ENCODE data around the gene ALDOA.
A peak's percentile ranks its signal among the peaks of the same experiment; 100 is the strongest.

The ALDOA gene

DNA sequence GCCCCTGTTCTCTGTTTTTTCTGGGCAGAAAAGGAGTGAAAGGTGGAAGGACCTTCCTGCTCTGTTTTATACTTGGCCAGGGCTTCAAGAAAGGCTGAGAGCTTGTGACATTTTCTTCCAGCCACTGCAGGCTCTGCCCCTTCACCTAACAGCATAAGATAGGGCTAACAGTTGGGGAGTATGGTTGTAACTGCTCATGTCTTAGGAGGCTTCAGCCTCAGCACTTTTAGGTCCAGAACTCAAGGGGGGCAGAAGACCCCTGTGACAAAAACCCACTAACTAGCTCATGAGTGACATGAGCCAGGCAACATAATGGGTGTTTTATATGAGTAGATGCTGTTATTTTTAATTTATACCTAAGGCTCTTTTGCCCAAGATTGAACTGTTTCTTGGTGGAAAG lies 4.9 kb downstream of the ALDOA start:
- no peak for DNase-seq

GRCh38 chr16:30075503-30076275 lies 10.1 kb downstream of the ALDOA start, which contains the start of gene PPP4C:
Gene PPP4C, plus strand, starts transcription at chr16:30075994. Its CDS starts 384 bp downstream, at chr16:30076378.
- DNase-seq, result peak; percentile 91

DNA sequence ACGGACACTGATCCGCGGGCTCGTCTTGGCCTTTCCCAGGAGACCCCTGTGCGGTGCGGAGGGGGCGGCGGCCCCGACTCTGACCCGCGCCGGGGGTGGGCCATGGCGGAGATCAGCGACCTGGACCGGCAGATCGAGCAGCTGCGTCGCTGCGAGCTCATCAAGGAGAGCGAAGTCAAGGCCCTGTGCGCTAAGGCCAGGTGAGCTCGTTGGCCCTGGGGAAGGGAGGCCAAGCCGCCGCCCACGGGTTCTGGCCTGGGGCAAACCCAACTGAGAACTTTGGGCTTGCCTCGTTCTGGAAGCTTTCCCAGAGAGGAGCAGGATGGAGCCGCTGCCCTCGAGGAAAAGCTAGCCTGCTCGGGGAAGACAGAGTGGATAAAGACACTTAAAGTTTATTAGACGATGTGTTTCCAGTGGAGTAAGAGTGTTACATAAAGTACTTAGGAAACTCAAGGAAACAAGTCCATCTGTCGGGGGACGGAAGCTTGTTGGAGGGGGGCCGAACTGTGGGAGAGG lies 10.8 kb downstream of the ALDOA start:
- DNase-seq, result peak; percentile 40

GRCh38 chr16:30077656-30078055 lies 12.1 kb downstream of the ALDOA start:
- DNase-seq, result no peak

- no peak for DNase-seq
These were observed 13.2 kb downstream of the ALDOA start for GRCh38 chr16:30078744-30079143.

DNA sequence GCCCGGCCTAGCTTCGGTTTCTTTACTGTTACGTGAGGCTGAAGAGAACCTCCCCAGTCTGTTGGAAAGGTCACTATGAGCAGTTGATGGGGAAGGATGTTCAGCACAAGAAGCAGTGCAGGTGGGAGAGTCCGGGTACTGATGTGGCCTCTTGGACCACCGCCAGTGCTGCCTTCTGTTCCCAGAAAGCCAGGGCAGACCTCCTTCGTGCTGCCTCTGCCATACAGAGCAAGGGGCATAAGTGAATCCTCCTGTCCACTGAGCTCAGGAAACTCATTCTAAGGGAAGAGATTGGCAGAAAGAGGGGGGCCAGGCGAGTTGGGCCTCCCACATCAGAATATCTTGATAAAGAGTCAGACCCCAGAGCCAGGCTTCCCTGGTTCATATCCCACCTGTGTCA lies 13.9 kb downstream of the ALDOA start:
- DNase-seq, result no peak

GRCh38 chr16:30082545-30083090 lies 17.1 kb downstream of the ALDOA start:
- no peak for DNase-seq

DNA sequence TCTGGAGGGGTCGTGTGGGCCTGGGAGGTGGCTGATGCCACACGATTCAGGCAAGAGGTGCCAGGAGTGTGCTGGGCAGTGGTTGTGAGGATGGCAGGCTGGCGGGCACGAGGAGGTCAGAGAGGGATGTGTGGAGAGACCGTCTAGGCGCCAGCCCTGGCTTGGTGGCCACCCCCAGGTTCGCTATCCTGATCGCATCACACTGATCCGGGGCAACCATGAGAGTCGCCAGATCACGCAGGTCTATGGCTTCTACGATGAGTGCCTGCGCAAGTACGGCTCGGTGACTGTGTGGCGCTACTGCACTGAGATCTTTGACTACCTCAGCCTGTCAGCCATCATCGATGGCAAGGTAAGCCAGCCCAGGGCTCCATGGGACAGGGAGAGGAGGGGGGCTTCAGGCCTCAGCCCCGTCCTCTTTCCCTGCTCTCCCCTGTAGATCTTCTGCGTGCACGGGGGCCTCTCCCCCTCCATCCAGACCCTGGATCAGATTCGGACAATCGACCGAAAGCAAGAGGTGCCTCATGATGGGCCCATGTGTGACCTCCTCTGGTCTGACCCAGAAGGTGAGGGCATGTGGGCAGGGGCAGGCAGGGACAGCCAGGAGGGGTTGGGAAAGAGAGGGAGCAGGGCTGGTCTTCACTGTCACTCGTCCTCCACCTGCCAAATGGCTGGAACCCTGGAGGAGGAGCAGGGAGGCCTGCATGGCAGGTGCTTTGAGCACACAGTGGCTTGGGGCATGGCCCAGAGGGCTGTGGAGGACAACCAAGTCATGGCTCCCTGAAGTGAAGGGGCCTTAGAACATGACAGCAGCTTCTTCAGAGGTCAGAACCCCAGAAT lies 17.9 kb downstream of the ALDOA start:
- no peak for DNase-seq

DNA sequence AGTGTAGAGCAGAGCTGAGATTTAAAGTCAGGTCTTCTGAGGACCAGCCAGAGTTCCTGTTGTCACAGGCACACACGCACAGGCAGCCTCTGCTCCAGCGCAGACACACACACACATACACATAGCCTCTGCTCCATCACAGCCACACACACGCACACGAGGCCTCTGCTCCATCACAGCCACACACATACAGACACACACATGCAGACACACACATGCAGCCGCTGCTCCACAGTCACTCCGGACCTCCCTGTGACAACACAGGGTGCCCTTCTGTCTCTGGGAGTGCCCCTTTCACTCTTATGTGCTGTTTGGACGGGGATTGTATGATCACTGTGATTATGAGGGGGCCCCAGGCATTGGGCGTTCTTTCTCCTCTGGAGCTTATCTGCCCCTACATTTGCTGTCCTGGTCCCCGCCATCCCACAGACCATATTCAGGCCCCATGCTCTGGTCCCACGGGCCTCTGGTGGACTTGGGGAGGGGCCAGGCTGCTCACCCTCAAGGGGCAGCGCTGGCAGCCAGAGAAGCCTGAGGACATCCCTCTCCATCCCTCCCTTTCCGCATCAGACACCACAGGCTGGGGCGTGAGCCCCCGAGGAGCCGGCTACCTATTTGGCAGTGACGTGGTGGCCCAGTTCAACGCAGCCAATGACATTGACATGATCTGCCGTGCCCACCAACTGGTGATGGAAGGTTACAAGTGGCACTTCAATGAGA lies 18.7 kb downstream of the ALDOA start:
- no peak for DNase-seq

- no peak for DNase-seq
These were observed 19.2 kb downstream of the ALDOA start for GRCh38 chr16:30084816-30085159.

- no peak for DNase-seq
These were observed 19.7 kb downstream of the ALDOA start for GRCh38 chr16:30085247-30085646.

- DNase-seq, result no peak
These were observed 20.3 kb downstream of the ALDOA start for GRCh38 chr16:30085820-30086219.

GRCh38 chr16:30086291-30087140 lies 21.0 kb downstream of the ALDOA start:
- DNase-seq, result no peak

GRCh38 chr16:30087181-30087898 lies 21.8 kb downstream of the ALDOA start:
- DNase-seq, result no peak

GRCh38 chr16:30088237-30088831 lies 22.8 kb downstream of the ALDOA start:
- no peak for DNase-seq

DNA sequence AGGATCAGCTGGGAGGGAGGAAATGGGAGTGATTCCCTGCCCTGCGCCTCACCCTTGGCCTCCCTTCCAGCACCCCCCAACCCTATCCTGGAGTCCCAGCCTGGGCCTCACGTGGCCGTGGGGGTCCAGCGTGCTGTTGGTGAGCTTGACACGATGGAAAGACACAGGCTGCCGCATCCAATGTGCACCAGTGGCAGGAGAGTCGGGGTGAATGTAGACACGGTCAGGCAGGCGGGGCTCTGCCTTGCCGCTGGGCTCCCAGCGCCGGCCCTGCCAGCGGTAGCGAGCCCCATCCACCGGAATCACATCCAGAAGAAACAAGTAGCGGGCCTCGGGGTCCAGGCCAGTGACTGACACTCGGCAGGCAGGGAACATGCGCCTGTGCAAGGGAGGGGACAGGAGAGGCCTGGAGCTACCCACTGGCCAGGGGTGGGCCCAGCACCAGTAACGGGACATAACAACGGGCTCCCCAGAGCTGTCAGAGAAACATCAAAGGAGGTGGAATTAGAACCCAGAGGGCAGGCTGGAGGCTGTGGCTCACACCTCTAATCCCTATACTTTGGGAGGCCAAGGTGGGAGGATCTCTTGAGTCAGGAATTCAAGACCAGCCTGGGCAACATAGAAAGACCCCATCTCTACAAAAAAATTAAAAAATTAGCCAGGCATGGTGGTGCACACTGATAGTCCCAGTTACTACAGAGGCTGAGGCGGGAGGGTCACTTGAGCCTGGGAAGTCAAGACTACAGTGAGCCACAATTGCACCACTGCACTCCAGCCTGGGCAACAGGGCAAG lies 23.5 kb downstream of the ALDOA start:
- no peak for DNase-seq

DNA sequence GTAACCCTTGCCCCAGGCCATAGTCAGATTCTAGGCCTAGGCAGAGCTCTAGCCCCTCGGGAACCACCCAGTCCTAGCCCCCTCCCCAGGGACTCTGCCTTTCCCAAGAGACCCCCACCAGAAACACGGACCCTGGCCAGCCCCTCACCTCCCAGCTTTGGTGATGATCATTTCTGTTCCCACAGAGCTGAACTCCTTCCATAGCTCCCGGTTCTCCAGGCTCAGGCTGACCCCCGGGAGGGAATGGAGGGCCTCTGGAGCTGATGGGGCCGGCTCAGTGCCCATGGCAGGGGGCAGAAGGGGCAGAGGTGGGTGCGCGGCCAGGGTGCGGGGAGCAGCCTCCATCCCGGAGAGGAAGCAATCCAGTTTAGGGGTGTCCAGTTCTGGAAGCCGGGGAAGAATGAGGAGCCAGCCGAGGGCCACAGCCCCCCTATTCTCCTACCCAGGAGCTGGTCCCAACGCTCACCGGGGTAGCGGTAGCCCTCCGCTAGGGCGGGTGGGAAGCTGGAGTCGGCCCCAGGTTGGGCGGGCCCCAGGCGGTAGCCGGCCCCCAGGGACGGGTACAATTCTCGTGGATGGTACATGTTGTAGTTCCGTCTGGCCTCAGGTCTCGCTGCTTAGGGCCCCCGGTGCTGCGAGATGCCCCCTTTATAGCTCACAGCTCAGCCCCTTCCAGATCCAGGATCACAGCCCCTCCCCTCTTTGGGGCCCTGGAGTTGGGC lies 25.2 kb downstream of the ALDOA start:
- no peak for DNase-seq

DNA sequence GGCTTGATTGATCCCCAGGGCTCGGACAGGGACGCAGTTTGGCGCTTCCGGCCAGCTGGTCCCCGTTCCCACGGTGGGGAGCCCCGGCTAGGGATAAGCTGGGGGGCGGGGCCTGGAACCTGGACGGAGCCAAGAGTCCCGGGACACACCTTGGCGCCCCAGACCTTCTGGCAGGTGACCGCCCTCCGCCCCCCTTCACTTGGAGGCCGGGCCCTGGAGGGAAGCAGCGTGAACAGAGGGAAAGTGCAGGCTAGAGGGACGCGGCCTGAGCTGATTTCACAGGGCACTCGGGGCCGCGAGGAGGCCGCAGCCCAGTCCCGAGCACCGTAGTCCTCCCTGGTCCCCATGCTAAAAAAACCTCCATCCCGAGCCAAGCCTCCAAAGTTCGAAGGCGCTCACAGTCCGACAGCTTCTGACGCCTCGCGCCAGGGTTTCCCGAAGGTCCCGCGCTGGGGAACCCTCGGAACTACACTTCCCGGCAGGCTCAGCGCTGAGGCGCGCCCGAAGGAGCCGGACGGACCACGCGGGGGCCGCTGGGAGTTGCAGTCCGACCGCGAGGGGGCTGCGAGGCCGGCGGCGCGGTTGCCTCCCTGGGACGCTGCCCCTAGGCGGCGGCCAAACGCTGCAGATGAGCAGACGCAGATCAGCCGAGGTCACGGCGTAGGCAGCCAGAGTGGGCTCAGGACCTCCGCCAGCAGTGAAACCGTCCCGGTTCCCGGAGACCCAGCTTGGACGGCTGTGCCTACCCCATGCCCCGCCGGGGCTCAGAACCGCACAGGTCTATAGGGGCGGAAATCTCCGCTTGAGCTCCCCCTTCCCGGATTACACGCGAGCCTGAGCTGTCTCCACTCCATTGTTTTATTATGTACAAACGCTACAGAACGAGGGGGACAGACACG lies 26.2 kb downstream of the ALDOA start, which contains the start of gene TBX6:
Gene TBX6 (minus strand): TSS at position 451 of the 899 bp plus-strand sequence. CDS start 731 bp downstream, outside the sequence.
- peak; percentile 90 for DNase-seq

All from NCI-H146 (cell line).